HL-60 (cell line): ENCODE measurements around the gene ERGIC1.

Source experiments
- DNase-seq, 2 experiments: peaks; one replicate each; pipeline ENCODE4 v3.0.0-alpha.2; 2010 to 2020; ENCODE audit warnings: low read depth in 1 of 2, low spot score in 1 of 2
- H3K27ac ChIP-seq: fragments of 250-450 bp; sonication (Bioruptor Pico); replicated peaks from 2 replicates; pipeline ENCODE4 v1.5.1; 2020; ENCODE audit warnings: mild to moderate bottlenecking, moderate library complexity
- H3K27me3 ChIP-seq: fragments of 250-450 bp; sonication (Bioruptor Pico); 2 replicates; pipeline ENCODE4 v1.5.1; 2021; ENCODE audit warnings: mild to moderate bottlenecking, moderate library complexity; ENCODE audit not compliant: insufficient read depth, poor library complexity, severe bottlenecking
- H3K4me3 ChIP-seq: replicated peaks from 2 replicates; pipeline ENCODE4 v1.5.1; 2011; ENCODE audit warnings: mild to moderate bottlenecking, control low read depth, low read length; ENCODE audit not compliant: insufficient read depth
- GABPA ChIP-seq: IDR thresholded peaks from 2 replicates; pipeline ENCODE4 v1.6.1; 2012; ENCODE audit warnings: low read depth
- POLR2AphosphoS5 ChIP-seq: IDR thresholded peaks from 2 replicates; pipeline ENCODE4 v1.6.1; 2012; ENCODE audit warnings: low read depth
- SPI1 ChIP-seq: IDR thresholded peaks from 2 replicates; pipeline ENCODE4 v1.6.1; 2012; ENCODE audit warnings: low read depth, mild to moderate bottlenecking, borderline replicate concordance
- TF ChIP-seq, protein P1 (sequence below): IDR thresholded peaks from one replicate; pipeline ENCODE4 v1.5.1; 2011; ENCODE audit warnings: low read length, control low read depth, inconsistent platforms; ENCODE audit not compliant: insufficient read depth
- TF ChIP-seq, protein P2 (sequence below): IDR thresholded peaks from 2 replicates; pipeline ENCODE4 v1.6.1; 2012; ENCODE audit warnings: low read depth; ENCODE audit not compliant: insufficient replicate concordance

ERGIC1 gene

DNA sequence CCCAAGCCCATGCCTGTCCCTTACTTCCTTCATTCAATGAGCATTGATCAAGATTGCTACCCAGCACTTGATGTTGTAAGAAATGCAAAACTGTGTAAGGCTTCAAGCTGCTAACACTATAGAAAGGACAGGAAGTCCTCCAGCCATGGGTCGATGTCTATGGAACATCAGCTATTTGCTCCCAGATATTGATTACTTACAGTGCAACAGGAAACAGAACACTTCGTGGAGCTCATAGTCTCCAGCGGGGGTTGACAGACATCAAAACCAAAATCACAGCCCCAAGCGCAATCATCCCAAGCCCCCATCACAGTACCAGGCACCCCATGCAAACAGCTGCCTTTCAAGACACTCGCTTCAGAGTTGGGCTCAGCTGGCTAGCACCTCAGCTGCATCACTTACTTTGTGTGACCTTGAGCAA, 36.3 kb upstream of the ERGIC1 start:
- TF ChIP-seq POLR2AphosphoS5, result no peak
- TF ChIP-seq, protein P1, sequence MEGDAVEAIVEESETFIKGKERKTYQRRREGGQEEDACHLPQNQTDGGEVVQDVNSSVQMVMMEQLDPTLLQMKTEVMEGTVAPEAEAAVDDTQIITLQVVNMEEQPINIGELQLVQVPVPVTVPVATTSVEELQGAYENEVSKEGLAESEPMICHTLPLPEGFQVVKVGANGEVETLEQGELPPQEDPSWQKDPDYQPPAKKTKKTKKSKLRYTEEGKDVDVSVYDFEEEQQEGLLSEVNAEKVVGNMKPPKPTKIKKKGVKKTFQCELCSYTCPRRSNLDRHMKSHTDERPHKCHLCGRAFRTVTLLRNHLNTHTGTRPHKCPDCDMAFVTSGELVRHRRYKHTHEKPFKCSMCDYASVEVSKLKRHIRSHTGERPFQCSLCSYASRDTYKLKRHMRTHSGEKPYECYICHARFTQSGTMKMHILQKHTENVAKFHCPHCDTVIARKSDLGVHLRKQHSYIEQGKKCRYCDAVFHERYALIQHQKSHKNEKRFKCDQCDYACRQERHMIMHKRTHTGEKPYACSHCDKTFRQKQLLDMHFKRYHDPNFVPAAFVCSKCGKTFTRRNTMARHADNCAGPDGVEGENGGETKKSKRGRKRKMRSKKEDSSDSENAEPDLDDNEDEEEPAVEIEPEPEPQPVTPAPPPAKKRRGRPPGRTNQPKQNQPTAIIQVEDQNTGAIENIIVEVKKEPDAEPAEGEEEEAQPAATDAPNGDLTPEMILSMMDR, result no peak
- TF ChIP-seq, protein P2, sequence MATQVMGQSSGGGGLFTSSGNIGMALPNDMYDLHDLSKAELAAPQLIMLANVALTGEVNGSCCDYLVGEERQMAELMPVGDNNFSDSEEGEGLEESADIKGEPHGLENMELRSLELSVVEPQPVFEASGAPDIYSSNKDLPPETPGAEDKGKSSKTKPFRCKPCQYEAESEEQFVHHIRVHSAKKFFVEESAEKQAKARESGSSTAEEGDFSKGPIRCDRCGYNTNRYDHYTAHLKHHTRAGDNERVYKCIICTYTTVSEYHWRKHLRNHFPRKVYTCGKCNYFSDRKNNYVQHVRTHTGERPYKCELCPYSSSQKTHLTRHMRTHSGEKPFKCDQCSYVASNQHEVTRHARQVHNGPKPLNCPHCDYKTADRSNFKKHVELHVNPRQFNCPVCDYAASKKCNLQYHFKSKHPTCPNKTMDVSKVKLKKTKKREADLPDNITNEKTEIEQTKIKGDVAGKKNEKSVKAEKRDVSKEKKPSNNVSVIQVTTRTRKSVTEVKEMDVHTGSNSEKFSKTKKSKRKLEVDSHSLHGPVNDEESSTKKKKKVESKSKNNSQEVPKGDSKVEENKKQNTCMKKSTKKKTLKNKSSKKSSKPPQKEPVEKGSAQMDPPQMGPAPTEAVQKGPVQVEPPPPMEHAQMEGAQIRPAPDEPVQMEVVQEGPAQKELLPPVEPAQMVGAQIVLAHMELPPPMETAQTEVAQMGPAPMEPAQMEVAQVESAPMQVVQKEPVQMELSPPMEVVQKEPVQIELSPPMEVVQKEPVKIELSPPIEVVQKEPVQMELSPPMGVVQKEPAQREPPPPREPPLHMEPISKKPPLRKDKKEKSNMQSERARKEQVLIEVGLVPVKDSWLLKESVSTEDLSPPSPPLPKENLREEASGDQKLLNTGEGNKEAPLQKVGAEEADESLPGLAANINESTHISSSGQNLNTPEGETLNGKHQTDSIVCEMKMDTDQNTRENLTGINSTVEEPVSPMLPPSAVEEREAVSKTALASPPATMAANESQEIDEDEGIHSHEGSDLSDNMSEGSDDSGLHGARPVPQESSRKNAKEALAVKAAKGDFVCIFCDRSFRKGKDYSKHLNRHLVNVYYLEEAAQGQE, result no peak
- TF ChIP-seq GABPA, result no peak
- TF ChIP-seq SPI1, result no peak
- no peak for DNase-seq
- H3K27ac ChIP-seq, result no peak overlapping the region
- no peaks in the 10 kb centered on the region for H3K27me3 ChIP-seq
- H3K4me3 ChIP-seq, result no peak overlapping the region

DNA sequence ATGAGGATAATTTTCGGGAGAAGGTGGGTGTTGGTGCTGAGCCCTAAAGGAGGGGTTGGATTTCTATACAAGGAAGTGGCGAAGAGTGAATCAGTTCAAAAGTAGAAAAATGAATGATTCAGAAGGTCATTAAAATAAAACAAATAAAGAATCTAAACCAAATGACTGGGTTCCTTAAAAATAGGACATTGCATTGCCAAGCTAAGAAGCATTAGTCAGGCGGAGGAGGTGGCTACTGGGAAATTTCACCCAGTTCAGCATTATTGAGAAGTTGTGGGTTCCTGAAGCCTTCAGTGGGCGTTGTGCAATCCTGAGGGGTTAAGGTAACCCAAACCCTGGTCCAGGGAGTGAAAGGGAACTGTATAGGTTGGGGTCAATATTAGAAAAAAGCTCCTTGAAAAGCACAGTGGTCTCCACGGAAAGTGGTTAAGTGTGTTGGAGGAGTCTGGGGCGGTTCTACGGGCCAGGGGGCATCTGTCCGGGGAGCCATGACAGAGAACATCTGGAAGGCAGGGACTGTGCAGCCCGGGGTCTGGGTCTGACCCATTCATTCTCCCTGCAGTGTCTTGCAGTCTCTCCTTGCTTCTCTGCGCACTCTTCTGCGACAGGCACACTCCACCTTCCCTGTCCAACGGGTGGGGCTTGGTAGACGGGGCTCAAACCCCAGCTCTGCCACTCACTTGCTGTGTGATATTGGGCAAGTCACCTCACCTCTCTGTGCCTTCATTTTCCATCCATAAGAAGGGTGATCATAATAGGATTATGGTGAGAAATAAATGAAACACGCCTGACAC, 35.4 kb upstream of the ERGIC1 start:
- DNase-seq, result peak; percentile 78 to 89

DNA sequence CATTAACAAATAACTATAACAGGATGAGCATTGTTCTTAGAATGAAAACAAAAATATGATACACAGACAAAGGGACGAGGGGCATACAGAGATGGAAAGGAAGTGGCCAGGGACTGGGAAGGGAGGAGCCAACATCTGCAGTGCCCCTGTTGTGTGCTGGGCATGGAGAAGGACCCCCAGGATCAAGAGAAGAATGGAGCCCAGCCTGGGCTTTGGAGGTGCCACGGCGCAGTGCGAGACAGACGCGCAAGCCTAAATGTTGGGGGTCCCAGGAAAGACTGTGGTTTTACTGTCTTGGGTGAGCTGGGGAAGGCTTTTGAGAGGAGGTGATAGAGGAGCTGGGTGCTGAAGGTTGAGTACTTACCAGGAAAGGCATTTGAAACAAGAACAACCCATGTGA, 34.6 kb upstream of the ERGIC1 start:
- no peak for DNase-seq

More for the DNA sequence above, 35.4 kb upstream of the ERGIC1 start:
- TF ChIP-seq SPI1 (peak; percentile 58), POLR2AphosphoS5 (no peak)
- TF ChIP-seq, protein P2, result no peak
- Histone ChIP-seq H3K4me3 (no peak overlapping the region), H3K27ac (no peak overlapping the region), H3K27me3 (no peaks in the 10 kb centered on the region)

More for the DNA sequence above, 34.6 kb upstream of the ERGIC1 start:
- Histone ChIP-seq H3K4me3 (no peak overlapping the region), H3K27me3 (no peaks in the 10 kb centered on the region), H3K27ac (no peak overlapping the region; the same call in 1 of the 2 replicates)
- TF ChIP-seq SPI1, result no peak
- TF ChIP-seq POLR2AphosphoS5, result no peak
- no peak for TF ChIP-seq GABPA
- TF ChIP-seq, protein P2, result no peak
- TF ChIP-seq, protein P1, result no peak
